ENCODE results near the gene PTPRA.
A peak's percentile ranks its signal among the peaks of the same experiment; 100 is the strongest.

PTPRA gene

DNA sequence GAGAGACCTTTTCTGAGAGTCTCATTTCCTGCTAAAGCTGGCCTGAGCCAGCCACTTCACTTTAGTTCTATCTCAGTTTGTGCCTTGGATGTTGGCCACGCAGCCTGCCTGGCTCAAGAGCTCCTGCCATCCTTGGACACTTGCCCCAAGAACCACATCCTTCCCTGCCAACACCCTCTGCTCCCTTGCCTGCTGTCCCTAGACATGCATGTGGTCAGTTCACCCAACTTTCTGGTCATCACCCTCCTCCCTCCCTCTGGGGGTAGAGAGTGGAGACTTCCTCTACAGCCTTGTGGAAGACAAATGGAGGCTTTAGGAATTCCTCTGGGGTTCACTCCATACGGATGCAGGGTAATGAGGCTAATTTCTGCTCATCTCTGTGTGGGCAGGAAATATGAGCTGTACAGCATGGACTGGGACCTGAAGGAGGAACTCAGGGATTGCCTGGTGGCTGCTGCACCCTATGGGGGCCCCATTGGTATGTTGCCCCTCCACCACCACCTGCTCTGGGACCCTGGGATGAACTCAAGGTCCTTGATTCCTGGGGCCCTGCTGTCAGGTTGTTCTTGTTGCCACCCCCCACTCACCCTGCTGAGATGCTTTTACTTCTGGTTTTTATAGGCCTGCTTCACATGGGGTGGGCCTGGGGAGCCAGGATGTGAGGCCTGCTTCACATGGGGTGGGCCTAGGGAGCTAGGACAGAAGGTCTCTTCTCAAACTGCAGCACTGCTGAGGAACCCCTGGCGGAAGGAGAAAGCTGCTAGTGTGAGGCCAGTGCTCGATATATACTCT lies 13.8 kb upstream of the PTPRA start:
- no peak for DNase-seq

DNA sequence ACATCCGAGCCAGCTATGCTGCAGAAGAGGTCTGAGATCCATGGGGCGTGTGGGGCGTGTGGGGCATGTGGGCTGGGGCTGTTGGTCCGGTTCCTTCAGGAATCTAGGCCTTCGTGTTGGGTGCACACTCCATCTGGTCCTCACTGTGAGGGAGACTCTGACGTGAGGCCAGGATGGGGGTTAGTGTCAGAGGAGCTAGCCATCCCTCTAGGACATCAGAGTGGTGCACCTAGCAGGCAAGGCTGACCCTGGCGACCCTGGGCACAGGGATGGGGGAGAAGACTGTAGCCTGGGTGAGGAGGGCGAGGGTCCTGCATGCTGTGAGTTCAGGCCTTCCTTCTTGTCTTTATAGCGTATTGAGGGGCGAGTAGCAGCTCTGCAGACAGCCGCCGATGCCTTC lies 8.7 kb upstream of the PTPRA start:
- no peak for DNase-seq

DNA sequence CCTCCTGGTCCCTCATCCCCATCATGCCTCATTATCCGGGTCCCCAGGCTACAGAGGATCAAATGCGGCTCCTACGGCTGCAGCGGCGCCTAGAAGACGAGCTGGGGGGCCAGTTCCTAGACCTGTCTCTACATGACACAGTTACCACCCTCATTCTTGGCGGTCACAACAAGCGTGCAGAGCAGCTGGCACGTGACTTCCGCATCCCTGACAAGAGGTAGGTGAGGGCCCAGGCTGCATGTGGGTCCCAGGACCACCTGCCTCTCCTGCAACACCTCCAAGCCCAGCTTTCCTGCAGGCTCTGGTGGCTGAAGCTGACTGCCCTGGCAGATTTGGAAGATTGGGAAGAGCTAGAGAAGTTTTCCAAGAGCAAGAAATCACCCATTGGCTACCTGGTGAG lies 8.2 kb upstream of the PTPRA start:
- no peak for DNase-seq

DNA sequence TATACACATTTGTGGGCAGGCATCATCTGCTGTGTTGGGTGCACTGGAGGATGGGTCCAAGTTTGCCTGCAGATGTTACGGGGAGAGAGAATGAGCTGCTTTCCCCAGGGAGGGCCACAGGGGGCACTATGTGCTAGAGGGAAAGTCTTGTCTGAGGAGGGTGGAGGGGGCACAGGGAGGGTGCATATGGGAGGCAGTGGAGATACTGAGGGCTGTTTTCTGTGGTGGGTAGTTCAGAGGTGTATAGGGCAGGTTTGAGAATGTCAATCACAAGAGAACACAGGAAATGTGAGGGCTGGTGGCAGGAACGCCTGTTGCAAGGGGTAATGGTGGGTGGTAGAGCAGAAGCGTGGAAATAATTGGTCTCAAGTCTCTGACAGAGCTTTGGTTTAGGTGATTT lies 7.7 kb upstream of the PTPRA start:
- DNase-seq: peak; percentile 25 to 33

DNA sequence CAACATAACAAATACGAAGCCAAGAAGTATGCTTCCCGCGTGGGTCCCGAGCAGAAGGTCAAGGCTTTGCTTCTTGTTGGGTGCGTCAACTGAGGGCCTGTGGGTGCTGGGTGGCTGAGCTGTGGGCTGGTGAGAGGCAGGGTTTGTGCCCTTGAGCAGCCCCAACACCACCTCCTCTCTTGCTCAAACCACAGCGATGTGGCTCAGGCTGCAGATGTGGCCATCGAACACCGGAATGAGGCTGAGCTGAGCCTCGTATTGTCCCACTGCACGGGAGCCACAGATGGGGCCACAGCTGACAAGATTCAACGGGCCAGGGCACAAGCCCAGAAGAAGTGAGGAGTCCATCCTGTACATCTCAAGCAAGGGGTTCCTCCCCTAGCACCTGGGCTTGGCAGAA lies 7.0 kb upstream of the PTPRA start:
- DNase-seq: no peak

DNA sequence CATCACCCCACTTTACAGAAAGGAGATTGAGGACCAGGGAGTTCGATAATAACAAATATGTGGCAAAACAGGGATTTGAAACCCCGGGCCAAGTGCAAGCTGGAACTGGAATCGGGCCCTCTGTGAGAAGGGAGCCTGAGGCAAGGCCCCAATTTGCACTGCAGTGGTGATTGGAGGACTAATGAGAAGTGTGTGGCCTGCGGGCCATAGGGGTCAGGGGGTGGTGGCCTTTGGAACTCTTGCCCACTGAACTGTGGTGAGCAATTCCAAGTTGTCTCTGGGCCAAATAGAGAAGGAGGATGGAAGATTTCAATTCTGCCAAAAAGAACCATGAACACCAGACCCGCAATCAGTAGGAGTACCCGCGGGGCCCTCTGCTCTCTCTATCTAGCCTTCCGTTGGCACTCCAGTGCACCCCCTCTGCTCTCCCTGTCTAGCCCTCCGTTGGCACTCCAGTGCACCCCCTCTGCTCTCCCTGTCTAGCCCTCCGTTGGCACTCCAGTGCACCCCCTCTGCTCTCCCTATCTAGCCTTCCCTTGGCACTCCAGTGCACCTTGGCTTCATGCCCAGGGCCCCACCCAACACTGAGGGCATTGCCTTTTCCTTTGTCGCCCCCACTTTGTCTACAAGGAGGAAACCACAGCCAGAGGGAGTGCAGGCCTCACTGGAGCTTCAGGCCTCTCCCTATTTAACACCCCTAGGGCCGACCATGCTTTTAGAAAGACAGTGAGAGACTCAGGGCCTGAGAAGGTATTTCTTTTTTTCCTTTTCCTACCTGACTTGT lies 6.0 kb upstream of the PTPRA start:
- peak; percentile 69 to 81 for DNase-seq

DNA sequence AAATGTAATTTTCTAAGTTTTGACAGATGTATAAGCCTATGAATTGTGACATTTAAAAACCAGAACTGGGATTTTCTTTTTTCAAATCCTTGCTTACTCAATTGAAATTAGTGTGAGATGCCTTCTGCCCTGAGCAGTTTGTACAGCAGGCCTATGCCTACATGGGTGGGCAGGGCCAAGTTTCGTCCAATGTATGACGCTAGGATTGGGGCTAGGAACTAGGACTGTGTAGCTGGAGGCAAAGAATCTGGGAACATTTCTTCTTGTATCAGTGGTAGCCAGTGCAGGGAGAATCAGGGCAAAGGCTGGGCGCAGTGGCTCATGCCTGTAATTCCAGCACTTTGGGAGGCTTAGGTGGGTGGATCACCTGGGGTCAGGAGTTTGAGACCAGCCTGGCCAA lies 3.9 kb upstream of the PTPRA start:
- no peak for DNase-seq

DNA sequence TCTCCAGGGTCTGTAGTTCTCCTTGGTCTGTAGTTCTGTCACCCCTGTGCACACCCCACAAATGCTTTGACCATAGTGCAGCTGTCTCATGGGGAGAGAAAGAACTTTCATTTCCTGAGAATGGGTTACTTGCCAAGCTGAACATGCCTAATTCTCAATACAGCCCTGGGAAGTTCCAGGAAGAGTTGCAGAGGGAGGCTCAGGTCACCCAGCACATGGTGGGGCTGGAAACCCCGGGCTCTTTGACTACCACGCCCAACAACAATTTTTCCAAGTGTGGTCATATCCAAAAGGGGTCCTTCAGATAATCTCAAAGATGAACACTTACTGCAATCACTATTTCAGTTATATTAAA lies 2.2 kb upstream of the PTPRA start:
- peak in 1 of 2 experiments; percentile 8 for DNase-seq

DNA sequence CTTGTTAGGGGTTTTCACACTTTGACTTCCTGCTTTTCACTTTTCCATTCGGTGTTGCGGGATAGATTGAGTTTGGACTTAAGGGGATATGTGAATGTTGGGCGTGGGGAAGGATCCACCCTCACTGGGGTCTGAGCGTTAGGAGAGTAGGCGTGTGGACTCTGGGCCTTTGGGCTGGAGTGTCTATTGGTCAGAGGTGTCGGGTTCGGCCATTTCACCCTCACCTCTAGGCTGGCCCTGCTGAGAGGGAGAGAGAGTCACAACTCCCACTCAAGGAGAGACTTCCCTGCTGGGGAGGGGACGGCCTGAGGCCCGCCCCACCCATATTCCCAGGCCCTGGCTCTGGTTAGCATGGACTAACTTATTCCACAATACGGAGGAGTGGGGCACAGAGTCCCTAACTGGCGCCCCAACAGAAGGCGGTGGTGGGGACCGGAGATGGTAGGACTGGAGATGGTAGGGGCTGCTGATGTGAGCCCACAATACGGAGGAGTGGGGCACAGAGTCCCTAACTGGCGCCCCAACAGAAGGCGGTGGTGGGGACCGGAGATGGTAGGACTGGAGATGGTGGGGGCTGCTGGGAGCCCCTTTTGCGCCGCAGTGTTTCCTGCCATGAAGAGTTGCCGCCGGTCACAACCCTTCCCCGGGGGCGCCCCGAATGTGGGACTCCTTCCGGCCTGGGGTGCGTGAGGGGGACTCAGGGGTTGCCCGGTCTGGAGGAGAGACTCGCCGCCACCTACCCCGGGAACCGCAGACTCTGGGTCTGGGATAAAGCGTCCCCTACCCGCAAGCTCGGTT lies 1.4 kb upstream of the PTPRA start:
- DNase-seq: peak; percentile 16 to 57

DNA sequence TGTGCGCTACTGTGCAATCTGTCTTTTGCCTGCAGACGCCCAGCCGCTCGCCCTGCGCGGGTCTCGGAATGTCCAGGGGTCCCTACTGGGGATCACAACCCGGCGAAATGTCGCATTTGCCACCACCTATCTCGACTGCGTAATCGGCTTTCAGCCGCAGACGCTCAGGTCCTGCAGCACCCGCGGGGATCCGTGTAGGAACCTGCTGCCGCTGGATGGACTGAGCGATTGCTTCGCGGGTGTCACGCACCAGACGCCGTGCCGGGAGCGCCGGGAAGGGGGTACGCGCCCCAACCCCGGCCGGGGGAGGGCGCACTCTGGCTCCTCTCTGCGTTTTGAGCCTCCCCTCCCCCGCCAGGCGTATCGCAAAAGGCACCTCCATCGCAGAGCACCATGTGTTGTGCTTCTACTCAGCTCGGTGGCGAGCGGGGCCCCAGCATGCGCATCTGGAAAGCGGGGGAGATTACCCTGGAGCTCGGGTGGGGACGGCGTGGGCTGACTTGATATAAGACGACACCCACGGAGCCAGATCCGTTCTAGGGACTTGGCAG lies 747 bp upstream of the PTPRA start:
- peak; percentile 63 to 75 for DNase-seq

DNA sequence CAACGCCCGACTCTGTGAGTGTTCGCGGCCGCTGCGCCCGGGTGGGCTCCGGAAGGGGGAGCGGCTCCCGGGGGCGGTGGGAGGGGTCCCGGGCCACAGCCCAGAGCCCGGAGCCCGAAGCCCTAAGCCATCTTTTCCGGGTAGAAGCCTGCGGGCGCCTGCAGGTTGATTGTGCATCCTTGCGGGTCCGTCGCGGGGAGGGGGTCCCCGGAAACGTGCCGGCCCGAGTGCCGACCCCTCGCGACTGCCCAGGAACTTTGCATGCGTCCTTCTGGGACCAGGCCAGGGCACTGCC lies 413 bp downstream of the PTPRA start:
- peak; percentile 46 to 52 for DNase-seq

DNA sequence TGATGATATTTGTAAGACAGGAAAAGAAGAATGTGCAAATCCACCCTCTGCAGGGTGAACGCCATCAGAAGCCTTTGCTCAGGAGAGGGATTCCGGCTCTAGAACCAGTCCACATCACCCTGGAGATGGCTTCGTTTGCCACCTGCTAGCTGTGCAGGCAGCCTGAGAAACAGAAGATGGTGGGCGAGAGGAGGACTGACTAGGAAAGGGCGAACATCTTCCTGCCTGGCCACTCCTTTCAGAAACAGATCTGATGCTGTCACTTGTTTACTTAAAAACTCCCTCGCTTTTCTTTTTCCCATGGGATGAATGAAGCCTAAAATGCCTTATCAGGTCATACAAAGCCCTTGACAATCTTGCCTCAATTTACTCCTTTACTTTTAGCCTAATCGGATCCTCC lies 1.2 kb downstream of the PTPRA start:
- no peak for DNase-seq

DNA sequence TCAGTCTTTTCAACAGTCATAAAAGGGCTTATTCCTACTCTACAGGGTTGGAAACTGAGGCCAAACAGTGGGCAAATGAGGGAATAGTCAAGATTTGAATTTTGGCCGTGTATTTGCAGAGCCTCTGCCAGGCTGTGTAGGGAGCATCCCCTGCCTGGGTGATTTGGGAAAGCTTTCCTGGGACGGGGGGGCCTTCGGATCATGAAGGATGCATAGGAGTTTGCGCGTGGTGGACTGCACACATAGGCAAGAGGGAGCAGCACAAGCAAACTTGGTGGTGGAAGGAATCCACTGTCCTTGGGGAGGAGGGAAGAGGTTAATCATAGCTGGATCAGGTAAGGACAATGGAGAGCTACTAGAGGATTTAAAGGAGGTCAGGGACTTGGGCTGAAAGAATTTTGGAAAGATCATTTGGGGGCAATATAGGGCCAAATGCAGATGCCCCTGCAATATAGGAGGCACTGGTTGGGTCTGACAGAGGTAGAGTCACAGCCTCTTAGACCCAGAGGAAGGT lies 2.5 kb downstream of the PTPRA start:
- no peak for DNase-seq

DNA sequence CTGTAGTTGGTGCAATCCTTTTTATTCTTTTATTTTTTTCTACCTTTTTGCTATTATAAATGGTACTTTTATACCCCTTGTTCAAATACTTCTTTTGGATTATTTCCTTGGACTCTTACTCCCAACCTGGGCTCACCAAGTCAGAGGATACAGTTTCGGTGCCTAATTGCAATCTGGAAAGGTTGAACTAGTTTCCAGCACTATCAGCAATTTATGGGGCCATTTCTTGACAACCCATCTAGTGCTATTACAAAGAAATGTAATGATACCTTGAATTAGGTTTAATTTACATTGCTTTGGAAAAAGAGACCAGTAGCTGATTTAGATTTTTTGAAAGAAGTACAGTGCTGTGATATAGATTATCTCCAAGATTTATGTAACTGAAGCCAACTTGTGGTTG lies 5.2 kb downstream of the PTPRA start:
- no peak for DNase-seq

DNA sequence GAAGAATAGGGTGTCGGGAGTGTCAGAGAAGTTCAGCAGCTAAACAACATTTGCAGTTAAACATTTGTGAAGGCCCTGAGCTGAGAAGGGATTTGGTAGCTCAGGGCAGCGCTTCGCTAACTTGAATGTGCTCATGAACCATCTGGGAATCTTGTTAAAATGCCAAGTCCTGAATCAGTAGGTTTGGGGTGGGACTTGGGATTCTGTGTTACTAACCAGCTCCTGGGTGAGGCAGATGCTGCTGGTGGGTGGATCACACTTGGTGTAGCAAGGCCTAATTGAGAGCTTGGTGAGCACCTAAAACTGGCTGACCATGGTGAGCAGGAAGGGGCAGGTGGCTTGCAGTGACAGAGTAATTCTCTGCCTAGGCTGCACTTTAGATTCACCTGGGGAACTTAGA lies 5.9 kb downstream of the PTPRA start:
- DNase-seq: no peak

DNA sequence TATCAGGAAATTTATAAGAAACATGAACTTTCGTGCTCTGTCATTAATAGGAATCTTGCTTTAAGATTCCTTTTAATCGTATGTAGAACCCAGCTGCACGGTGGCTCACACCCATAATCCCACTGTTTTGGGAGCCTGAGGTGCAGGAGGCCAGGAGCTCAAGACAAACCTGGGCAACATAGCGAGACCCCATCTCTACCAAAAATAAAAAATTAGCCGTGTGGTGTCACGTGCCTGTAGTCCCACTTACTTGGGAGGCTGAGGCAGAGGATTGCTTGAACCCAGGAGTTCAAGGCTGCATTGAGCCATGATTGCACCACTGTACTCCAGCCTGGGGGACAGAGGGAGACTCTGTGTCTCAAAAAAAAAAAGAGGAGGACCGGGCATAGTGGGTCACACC lies 7.4 kb downstream of the PTPRA start:
- no peak for DNase-seq

DNA sequence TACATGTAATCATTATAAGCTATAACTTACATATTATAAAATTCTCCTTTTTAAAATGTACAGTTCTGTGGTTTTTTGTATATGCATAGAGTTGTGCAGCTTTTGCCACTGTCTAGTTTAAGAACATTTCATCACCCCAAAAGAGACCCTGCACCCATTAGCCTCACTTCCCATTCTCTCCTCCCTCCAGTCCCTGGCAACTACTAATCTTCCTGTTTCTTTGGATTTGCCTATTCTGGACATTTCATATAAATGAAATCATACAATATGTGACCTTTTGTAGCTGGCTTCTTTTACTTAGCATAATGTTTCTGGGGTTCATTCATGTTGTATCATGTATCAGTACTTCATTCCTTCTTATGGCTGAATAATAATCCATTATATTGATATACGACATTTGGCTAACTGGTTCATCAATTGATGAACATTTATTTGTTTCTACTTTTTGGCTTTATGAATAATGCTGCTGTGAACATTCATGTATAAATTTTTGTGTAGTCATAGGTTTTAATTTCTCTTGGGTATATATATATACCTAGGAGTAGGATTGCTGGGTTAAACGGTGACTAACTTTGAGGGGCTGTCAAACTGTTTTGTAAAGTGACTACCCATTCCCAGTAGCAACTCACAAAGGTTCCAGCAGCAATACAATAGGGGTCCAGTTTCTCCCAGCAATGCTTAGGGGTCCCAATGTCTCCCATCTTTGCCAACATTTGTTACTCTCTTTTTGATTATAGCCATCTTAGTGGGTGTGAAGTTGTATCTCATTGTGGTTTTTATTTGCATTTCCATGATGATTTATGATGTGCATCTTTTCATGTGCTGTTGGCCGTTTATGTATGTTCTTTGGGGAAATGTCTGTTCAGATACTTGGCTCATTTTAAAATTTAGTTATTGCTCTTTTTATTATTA lies 10.7 kb downstream of the PTPRA start:
- peak in 1 of 2 experiments; percentile 14 for DNase-seq

DNA sequence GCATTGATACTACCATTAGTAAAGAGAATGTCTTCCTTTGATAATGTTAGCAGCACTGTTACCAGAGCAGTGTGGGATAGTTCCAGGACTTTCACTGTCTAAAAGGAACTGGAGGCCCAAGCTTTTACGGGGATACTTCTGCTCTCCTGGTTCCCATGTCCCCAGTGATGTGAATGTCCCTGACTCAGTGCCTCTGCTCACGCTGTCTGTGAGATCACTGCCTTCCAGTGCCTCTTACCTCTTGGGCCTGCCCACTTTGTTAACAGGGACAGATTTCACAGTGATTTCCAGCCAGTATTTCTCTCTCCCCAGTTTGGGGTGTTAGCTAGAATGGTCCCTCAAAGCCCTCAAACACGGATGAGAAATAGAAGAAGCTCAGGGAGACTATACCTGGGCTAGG lies 14.4 kb downstream of the PTPRA start:
- no peak for DNase-seq

DNA sequence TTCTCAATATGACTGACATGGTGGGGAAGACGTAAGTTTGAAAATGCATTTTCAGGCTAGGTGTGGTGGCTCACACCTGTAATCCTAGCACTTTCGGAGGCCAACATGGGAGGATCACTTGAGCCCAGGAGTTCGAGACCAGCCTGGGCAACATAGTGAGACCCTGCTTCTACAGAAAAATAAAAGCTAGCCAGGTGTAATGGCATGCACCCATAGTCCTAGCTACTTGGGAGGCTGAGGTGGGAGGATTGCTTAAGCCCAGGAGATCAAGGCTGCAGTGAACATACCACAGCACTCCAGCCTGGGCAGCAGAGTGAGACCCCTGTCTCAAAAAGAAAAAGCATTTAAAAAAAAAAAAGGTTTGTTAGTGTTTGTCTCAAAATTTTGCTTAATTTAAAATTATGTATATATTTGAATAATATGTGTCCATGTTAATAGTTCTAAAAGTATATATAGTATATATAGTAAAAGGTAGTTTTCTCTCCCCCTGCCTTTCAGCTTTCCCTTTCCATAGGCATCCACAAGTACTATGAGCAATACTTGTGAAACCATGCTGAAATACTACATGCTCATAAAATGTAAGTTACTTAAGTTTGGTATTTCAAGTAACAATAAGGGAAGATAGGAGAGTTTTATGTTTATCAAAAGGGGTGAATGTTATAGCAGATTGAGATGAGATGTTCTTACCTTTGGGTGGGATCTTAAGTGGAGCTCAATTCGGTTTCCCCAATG lies 15.1 kb downstream of the PTPRA start:
- DNase-seq: no peak

DNA sequence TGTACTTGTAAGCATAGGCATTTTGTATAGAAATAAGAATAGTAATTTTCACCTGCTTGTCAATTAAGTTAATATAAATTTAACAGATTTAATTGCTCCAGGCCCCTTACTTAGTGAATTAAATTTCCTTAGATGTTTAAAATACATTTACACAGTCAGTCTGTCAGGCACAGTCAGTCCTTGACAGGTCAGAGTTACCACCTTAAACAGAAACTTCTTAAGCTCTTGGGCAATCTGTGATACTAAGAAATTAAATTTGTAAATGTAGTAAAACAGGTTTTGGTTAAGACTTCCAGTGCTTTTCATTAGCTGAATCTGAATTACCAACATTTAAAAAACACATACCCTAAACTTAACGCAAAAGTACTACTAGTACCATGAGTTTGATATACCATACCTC lies 15.9 kb downstream of the PTPRA start:
- DNase-seq: no peak

DNA sequence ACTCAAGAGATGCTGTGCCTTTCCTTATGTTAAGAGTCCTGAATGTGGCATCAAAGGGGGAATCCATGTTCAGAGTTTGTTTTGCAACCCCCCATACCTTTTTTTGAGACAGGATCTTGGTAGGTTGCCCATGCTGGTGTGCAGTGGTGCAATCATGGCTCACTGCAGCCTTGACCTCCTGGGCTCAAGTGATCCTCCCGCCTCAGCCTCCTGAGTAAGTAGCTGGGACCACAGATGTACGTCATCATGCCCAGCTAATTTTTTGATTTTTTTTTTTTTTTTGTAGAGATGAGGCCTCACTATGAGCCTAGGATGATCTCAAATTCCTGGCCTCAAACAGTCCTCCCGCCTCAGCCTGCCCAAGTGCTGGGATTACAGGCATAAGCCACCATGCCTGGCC lies 16.5 kb downstream of the PTPRA start:
- no peak for DNase-seq

DNA sequence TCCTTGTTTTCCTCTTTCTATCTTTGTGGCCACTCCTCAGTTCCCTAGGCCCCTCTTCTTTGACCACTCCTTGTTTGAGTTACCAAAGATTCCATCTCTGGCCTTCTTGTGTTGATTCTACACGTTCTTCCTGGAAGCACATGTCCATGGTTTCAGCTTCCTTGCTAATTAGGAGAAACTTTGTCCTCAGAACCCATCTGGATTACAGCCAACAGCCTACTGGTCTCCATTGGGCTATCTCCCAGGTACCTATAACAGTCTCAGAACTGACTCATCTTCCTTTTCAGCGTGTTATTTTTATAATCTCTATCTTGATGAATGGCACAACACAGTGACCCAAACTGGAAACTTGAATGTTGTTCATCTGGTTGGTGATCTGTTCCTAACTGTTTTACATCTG lies 17.5 kb downstream of the PTPRA start:
- DNase-seq: no peak
